NCI-H2227 (cell line): ENCODE results near the gene GLIPR1L2.
"Not testable (repeated sequence)": the region's sequence is repeated elsewhere in the genome, so short reads cannot be mapped to it uniquely, and the experiment has no call there.

ENCODE experiments used
- DNase-seq: peaks from one replicate; lab custom pipeline; 2025; ENCODE audit not compliant: unreplicated experiment; lab: John Stamatoyannopoulos, UW

GLIPR1L2 gene

GRCh38 chr12:75432924-75433323 lies 42.0 kb downstream of the GLIPR1L2 start:
- DNase-seq, result no peak

GRCh38 chr12:75437564-75437963 lies 46.7 kb downstream of the GLIPR1L2 start:
- DNase-seq, result no peak

GRCh38 chr12:75438059-75438754 lies 47.3 kb downstream of the GLIPR1L2 start:
- no peak for DNase-seq

- no peak for DNase-seq
Measured at GRCh38 chr12:75439048-75439447, 48.2 kb downstream of the GLIPR1L2 start.

GRCh38 chr12:75439930-75440329 lies 49.0 kb downstream of the GLIPR1L2 start:
- no peak for DNase-seq

GRCh38 chr12:75441687-75442449 lies 51.0 kb downstream of the GLIPR1L2 start:
- DNase-seq, result not testable (repeated sequence)

- DNase-seq, result not testable (repeated sequence)
Measured at GRCh38 chr12:75442454-75442853, 51.6 kb downstream of the GLIPR1L2 start.

GRCh38 chr12:75443709-75444108 lies 52.8 kb downstream of the GLIPR1L2 start:
- DNase-seq, result no peak

- DNase-seq, result no peak
Measured at GRCh38 chr12:75444429-75445136, 53.7 kb downstream of the GLIPR1L2 start.

GRCh38 chr12:75445137-75445507 lies 54.2 kb downstream of the GLIPR1L2 start:
- not testable (repeated sequence) for DNase-seq

- no peak for DNase-seq
Measured at GRCh38 chr12:75446857-75447256, 56.0 kb downstream of the GLIPR1L2 start.

- no peak for DNase-seq
Measured at GRCh38 chr12:75447691-75448393, 57.0 kb downstream of the GLIPR1L2 start.

GRCh38 chr12:75452675-75453330 lies 61.9 kb downstream of the GLIPR1L2 start:
- no peak for DNase-seq

- peak; percentile 13 for DNase-seq
Measured at GRCh38 chr12:75455839-75456238, 65.0 kb downstream of the GLIPR1L2 start.

- DNase-seq, result no peak
Measured at GRCh38 chr12:75457191-75457590, 66.3 kb downstream of the GLIPR1L2 start.

- not testable (repeated sequence) for DNase-seq
Measured at GRCh38 chr12:75457866-75458265, 67.0 kb downstream of the GLIPR1L2 start.

GRCh38 chr12:75459755-75460154 lies 68.9 kb downstream of the GLIPR1L2 start:
- DNase-seq, result no peak

GRCh38 chr12:75460204-75460603 lies 69.3 kb downstream of the GLIPR1L2 start:
- DNase-seq, result no peak

- DNase-seq, result no peak
Measured at GRCh38 chr12:75471902-75472890, 81.3 kb downstream of the GLIPR1L2 start.
